Measurements from ENCODE around the gene PTTG2. TPM values are rescaled to one million over a fixed set of nuclear protein-coding genes. Genes with fewer than 3 reads are reported as not detected.

Gene PTTG2
- total and polyA plus RNA-seq, 9 donors, result 0.13 to 2.3 (median 0.56) TPM; not detected in 1

- peaks cover 12% of the 10 kb centered on the region for H3K4me1 ChIP-seq (ENCODE audit: insufficient read depth)
- WGBS, 3 donors, result 13 to 22% (median 14%) methylated on average over 3 of the region's 3 CpGs
- H3K4me3 ChIP-seq, result no peak overlapping the region
- DNase-seq, result no peak
- peak overlapping the region in 1 of 2 donors; percentile 67 for H3K27ac ChIP-seq
- no peaks in the 10 kb centered on the region for H3K9me3 ChIP-seq
- no peak for TF ChIP-seq POLR2A (IDR thresholded peaks at IDR 0.05)
- TF ChIP-seq CTCF (IDR thresholded peaks at IDR 0.05), result no peak
- TF ChIP-seq EP300 (IDR thresholded peaks at IDR 0.05), result no peak
- H3K36me3 ChIP-seq, result no peaks in the 10 kb centered on the region
- intact Hi-C loops (cut with DNase I), result no loop called here
- H3K27me3 ChIP-seq, result no peaks in the 10 kb centered on the region
These were observed 43.9 kb downstream of the PTTG2 start for GRCh38 chr4:38004062-38004461.

- WGBS, 3 donors, result 10 to 28% (median 22%) methylated on average over 6 of the region's 6 CpGs
- Histone ChIP-seq H3K27me3 (no peaks in the 10 kb centered on the region), H3K27ac (peak overlapping the region; percentile 1 to 67), H3K36me3 (no peaks in the 10 kb centered on the region), H3K9me3 (no peaks in the 10 kb centered on the region), H3K4me1 (ENCODE audit: insufficient read depth) (peaks cover 12% of the 10 kb centered on the region), H3K4me3 (no peak overlapping the region)
- intact Hi-C loops (cut with DNase I), result no loop called here
- peak in 2 of 5 donors; percentile 41 to 54 for DNase-seq
- no peak for TF ChIP-seq CTCF (IDR thresholded peaks at IDR 0.05)
- TF ChIP-seq EP300 (IDR thresholded peaks at IDR 0.05), result no peak
- no peak for TF ChIP-seq POLR2A (IDR thresholded peaks at IDR 0.05)
These were observed 44.7 kb downstream of the PTTG2 start for GRCh38 chr4:38004887-38005286.

- no peak for TF ChIP-seq CTCF (IDR thresholded peaks at IDR 0.05)
- TF ChIP-seq EP300 (IDR thresholded peaks at IDR 0.05), result no peak
- no peak for TF ChIP-seq POLR2A (IDR thresholded peaks at IDR 0.05)
- peaks cover 18% of the 10 kb centered on the region for H3K4me1 ChIP-seq (ENCODE audit: insufficient read depth)
- intact Hi-C loops (cut with DNase I), result no loop called here
- no peak overlapping the region for H3K4me3 ChIP-seq
- no peaks in the 10 kb centered on the region for H3K9me3 ChIP-seq
- DNase-seq, result no peak
- H3K36me3 ChIP-seq, result no peaks in the 10 kb centered on the region
- H3K27me3 ChIP-seq, result no peaks in the 10 kb centered on the region
- 48 to 58% (median 55%) methylated on average over 3 of the region's 3 CpGs for WGBS, 3 donors
- peak overlapping the region; percentile 25 to 67 for H3K27ac ChIP-seq
These were observed 45.4 kb downstream of the PTTG2 start for GRCh38 chr4:38005637-38006036.

GRCh38 chr4:38007645-38008044 lies 47.4 kb downstream of the PTTG2 start:
- Histone ChIP-seq H3K27ac (no peak overlapping the region), H3K36me3 (no peaks in the 10 kb centered on the region), H3K27me3 (no peaks in the 10 kb centered on the region), H3K4me3 (no peak overlapping the region), H3K4me1 (ENCODE audit: insufficient read depth) (peaks cover 18% of the 10 kb centered on the region), H3K9me3 (no peaks in the 10 kb centered on the region)
- WGBS, 3 donors, result 73 to 76% (median 75%) methylated on average over 5 of the region's 5 CpGs
- intact Hi-C loops (cut with DNase I), result no loop called here
- DNase-seq, result no peak
- TF ChIP-seq EP300 (IDR thresholded peaks at IDR 0.05), result no peak
- TF ChIP-seq POLR2A (IDR thresholded peaks at IDR 0.05), result no peak
- TF ChIP-seq CTCF (IDR thresholded peaks at IDR 0.05), result no peak
